Hepatocyte (in vitro differentiated cells): Measurements from ENCODE around the gene CCDC78.
A peak's percentile ranks its signal among the peaks of the same experiment; 100 is the strongest.

Experiments
- EZH2 ChIP-seq: fragments of 200-600 bp; sonication (generic); IDR thresholded peaks from 2 replicates; pipeline ENCODE4 v1.6.1; 2016; ENCODE audit warnings: antibody characterized with exemption, mild to moderate bottlenecking, borderline replicate concordance
- EZH2phosphoT487 ChIP-seq: fragments of 200-600 bp; sonication (generic); IDR thresholded peaks from one replicate; pipeline ENCODE4 v1.6.1; 2018; ENCODE audit warnings: antibody characterized with exemption, mild to moderate bottlenecking, low read depth, moderate library complexity; ENCODE audit not compliant: unreplicated experiment, severe bottlenecking
- TF ChIP-seq, protein P1 (sequence below): fragments of 200-600 bp; sonication (generic); IDR thresholded peaks from 2 replicates; pipeline ENCODE4 v1.5.1; 2016; ENCODE audit warnings: antibody characterized with exemption, mild to moderate bottlenecking; ENCODE audit not compliant: poor library complexity

DNA sequence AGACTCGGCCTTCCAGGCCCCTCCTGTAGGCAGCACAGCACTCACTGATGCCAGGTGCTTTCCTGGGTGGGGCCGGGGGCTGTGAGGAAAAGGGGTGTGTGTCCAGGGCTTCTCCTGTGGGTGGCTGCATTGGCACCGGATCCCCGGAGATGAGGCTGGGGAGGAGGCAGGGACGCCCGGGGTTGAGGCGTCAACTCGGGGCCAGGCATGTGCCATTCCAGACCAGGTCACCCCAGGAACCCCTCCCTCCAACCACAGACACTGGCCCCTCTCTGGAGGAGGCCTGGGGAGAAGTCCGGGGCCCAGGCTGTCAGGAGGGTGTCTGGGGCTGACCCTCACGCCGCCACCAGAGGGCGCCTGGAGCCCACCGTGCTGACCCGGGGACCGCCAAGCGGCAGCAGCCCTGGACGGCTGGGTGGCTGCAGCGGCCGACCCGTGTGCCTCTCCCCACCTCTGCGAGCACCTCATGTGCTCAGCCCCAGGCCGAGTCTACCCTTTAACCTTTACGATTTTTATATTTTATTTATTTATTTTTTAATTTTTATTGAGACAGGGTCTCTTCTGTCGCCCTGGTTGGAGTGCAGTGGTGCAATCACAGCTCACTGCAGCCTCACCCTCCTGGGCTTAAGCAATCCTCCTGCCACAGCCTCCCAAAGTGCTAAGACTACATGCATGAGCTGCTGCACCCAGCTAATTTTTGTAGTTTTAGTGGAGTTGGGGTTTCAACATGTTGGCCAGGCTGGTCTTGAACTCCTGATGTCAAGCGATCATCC lies 14.5 kb downstream of the CCDC78 start:
- TF ChIP-seq, protein P1, sequence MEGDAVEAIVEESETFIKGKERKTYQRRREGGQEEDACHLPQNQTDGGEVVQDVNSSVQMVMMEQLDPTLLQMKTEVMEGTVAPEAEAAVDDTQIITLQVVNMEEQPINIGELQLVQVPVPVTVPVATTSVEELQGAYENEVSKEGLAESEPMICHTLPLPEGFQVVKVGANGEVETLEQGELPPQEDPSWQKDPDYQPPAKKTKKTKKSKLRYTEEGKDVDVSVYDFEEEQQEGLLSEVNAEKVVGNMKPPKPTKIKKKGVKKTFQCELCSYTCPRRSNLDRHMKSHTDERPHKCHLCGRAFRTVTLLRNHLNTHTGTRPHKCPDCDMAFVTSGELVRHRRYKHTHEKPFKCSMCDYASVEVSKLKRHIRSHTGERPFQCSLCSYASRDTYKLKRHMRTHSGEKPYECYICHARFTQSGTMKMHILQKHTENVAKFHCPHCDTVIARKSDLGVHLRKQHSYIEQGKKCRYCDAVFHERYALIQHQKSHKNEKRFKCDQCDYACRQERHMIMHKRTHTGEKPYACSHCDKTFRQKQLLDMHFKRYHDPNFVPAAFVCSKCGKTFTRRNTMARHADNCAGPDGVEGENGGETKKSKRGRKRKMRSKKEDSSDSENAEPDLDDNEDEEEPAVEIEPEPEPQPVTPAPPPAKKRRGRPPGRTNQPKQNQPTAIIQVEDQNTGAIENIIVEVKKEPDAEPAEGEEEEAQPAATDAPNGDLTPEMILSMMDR = peak; percentile 85
- TF ChIP-seq EZH2 (no peak), EZH2phosphoT487 (no peak)
